GM19193 (cell line): ENCODE measurements around the gene ALPK3.

Experiments
- POLR2A ChIP-seq: IDR thresholded peaks from 4 replicates; pipeline ENCODE4 v1.6.1; 2011; ENCODE audit not compliant: insufficient read depth, insufficient read length; ENCODE audit errors: extremely low read depth

Gene ALPK3

GRCh38 chr15:84862214-84862975 is 45.2 kb downstream of the ALPK3 start:
- TF ChIP-seq POLR2A, result no peak

GRCh38 chr15:84863565-84864443 is 46.6 kb downstream of the ALPK3 start:
- no peak for TF ChIP-seq POLR2A

- TF ChIP-seq POLR2A, result no peak
These were observed 47.3 kb downstream of the ALPK3 start for GRCh38 chr15:84864444-84864795.

GRCh38 chr15:84865074-84865569 is 48.0 kb downstream of the ALPK3 start:
- no peak for TF ChIP-seq POLR2A

- TF ChIP-seq POLR2A, result no peak
These were observed 51.1 kb downstream of the ALPK3 start for GRCh38 chr15:84868037-84868880.

- no peak for TF ChIP-seq POLR2A
These were observed 52.4 kb downstream of the ALPK3 start for GRCh38 chr15:84869510-84869909.

- no peak for TF ChIP-seq POLR2A
These were observed 54.4 kb downstream of the ALPK3 start for GRCh38 chr15:84871428-84871985.

GRCh38 chr15:84872009-84872910 is 55.1 kb downstream of the ALPK3 start:
- no peak for TF ChIP-seq POLR2A

GRCh38 chr15:84873997-84874396 is 56.8 kb downstream of the ALPK3 start:
- TF ChIP-seq POLR2A, result no peak

GRCh38 chr15:84874981-84875699 is 58.0 kb downstream of the ALPK3 start:
- TF ChIP-seq POLR2A, result no peak

- TF ChIP-seq POLR2A, result no peak
These were observed 59.1 kb downstream of the ALPK3 start for GRCh38 chr15:84876269-84876668.

GRCh38 chr15:84878504-84878903 is 61.3 kb downstream of the ALPK3 start:
- TF ChIP-seq POLR2A, result no peak
